HG03135 (cell line): Measurements from ENCODE around the gene BICRAL.
"Not testable (repeated sequence)": the region's sequence is repeated elsewhere in the genome, so short reads cannot be mapped to it uniquely, and the experiment has no call there.

Experiments used
- ATAC-seq: cut with Tn5 transposase; IDR thresholded peaks from one replicate; pipeline ENCODE4 v1.9.1; 2021; ENCODE audit warnings: mild to moderate bottlenecking, moderate library complexity; ENCODE audit not compliant: unreplicated experiment

Gene BICRAL, protein sequence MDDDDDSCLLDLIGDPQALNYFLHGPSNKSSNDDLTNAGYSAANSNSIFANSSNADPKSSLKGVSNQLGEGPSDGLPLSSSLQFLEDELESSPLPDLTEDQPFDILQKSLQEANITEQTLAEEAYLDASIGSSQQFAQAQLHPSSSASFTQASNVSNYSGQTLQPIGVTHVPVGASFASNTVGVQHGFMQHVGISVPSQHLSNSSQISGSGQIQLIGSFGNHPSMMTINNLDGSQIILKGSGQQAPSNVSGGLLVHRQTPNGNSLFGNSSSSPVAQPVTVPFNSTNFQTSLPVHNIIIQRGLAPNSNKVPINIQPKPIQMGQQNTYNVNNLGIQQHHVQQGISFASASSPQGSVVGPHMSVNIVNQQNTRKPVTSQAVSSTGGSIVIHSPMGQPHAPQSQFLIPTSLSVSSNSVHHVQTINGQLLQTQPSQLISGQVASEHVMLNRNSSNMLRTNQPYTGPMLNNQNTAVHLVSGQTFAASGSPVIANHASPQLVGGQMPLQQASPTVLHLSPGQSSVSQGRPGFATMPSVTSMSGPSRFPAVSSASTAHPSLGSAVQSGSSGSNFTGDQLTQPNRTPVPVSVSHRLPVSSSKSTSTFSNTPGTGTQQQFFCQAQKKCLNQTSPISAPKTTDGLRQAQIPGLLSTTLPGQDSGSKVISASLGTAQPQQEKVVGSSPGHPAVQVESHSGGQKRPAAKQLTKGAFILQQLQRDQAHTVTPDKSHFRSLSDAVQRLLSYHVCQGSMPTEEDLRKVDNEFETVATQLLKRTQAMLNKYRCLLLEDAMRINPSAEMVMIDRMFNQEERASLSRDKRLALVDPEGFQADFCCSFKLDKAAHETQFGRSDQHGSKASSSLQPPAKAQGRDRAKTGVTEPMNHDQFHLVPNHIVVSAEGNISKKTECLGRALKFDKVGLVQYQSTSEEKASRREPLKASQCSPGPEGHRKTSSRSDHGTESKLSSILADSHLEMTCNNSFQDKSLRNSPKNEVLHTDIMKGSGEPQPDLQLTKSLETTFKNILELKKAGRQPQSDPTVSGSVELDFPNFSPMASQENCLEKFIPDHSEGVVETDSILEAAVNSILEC

DNA sequence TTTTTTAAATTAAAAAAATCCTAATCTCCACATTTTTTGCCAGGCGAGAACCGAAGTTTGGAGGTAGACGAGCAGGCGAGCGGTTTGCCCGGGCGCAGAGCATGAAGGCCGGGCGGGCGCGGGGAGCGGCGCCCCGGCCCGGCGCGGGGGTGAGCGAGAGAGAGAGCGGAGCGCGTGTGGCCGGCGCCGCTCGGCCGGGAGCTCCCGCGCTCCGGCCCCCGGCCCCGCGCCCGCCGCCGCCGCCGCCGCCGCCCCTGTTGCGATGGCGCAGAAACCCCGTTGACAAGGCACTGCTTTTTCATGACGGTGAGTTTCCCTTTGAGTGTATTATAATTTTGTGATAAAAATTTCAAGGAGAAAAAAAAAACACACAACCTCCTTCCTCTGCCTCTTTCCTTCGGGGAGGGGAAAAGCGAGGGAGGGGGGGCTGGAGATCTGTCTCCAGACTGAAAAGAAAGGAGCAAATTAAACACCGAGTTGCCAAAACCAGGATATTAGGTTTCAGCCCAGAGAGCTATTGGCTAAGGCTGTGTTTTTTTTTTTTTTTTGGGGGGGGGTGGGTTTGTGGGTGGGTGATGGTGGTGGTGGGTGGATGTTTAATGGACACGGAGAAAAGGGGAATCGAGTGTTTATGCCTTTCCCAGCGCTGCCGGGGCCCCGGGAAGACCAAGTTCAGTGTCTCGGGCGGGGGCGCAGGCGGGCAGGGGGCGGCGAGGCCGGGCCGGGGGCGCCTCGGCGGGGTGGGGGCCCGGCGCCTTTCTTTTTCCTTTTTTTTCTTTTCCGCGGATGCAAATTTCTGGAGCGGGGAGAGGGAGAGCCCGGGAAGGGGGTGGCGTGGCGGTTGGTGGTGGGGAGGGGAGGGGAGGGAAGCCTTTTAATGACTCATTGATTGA is at the start of gene BICRAL:
TSS of gene BICRAL (plus strand) at position 257 of the 893 bp plus-strand sequence. CDS start 39,971 bp downstream, outside the sequence.
- ATAC-seq: no peak

DNA sequence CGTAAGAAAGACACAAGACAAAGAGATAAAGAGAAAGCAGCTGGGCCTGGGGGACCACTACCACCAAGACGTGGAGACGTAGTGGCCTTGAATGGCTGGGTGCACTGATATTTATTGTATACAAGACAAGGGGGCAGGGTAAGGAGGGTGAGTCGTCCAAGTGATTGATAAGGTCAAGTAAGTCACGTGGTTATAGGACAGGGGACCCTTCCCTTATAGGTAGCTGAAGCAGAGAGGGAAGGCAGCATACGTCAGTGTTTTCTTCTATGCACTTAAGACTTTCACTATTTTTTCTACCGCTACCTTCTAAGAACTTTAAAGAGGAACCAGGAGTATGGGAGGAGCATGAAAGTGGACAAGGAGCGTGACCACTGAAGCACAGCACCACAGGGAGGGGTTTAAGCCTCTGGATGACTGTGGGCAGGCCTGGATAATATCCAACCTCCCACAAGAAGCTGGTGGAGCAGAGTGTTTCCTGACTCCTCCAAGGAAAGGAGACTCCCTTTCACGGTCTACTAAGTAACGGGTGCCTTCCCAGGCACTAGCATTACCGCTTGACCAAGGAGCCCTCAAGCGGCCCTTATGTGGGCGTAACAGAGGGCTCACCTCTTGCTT is 47.9 kb upstream of the BICRAL start:
- not testable (repeated sequence) for ATAC-seq

DNA sequence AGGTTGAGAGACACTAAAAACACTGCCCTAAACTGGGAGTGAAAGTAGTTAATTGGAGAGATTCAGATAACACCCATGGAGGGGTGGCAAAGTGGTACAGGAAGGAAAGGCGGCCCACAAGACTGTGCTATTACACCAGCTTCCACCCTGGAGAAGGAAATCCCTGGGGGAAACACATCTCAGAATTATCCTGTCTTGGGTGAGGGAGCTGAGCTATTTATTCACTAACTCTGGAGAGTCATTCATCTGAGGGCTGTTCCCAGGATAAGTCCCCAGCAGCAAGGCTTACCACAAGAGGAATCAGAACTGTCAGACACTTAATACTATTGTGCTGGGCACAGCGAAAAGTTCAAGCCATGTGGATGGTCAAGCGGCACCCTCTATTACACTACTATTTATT is 45.9 kb upstream of the BICRAL start:
- no peak for ATAC-seq

- no peak for ATAC-seq
Observed at GRCh38 chr6:42740725-42741124, 41.1 kb upstream of the BICRAL start.

DNA sequence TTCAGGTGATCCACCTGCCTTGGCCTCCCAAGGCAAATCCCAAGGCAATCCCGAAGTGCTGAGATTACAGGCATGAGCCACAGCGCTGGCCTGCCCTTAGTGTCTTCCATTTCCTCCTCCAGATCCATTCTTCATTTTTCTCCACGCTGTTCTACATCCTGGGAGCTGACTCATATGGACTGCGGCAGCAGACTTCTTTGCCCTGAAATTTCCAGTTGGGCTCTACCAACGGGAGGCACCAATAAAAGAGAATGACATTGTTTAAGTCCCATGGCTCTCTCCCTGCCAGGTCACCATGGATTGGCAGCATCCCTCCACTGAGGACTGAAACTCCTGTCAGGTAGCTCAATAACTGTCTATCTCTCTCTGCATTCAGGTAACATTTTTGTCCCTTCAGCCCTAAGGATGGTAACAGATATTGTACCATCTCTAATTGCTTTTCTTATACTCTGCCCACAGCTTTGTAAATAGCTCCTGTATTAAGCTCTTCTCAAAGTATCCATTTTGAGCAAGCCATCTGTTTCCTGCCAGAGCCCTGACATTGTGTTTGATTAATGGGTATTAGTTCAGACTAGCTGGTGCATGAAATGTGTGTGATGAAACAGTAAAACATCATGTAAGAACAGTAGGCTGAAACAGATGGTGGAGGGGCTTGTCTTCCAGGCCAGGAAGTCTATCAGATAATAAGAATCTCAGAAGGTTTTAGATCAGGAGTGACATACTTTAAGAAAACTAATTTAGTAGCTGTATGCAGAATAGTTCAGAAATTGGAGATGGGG is 39.5 kb upstream of the BICRAL start:
- no peak for ATAC-seq

GRCh38 chr6:42744351-42744893 is 37.4 kb upstream of the BICRAL start:
- ATAC-seq: no peak

- no peak for ATAC-seq
Observed at GRCh38 chr6:42745083-42745639, 36.7 kb upstream of the BICRAL start.

DNA sequence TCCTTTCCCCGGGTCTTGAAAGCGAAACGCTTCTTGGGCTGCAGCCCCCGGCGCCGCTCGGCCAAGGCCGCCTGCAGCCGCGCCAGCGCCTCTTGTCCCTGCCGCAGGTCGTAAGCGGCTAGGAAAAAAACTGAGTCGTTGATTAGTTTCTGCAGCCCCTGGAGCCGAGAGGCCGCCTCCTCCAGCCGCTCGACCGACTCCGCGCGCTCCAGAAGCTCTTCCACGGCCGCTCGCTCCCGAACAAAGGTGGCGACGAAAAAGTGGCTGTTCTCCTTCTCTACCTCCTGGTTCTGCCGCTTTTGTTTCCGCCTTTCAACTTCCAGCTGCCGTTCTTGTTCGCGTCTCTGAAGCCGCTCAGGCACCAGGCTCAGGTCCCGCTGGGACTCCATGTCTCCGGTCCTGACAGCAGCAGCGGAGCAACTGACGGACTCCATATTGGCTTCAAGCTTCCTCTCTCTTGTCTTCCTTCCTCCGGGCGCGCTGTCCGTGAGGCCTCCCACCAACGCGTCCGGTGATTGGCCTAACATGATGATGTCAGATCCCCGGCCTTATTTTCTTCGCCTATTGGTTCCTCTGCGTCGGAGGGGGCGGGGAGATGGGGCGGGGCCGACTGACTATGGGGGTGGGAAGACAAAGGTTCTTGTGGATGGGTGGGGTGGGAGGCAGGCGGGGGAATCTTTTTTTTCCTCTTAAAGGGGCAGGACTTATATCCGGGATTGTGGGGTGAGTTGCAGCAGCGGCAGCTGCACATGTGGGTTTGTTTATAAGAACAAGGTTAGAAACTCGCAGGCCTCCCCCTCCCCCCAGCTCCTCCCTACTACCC is 36.0 kb upstream of the BICRAL start, which contains the start of gene TBCC:
TSS of gene TBCC (minus strand) at position 464 of the 823 bp plus-strand sequence. CDS start at position 434, 30 bp downstream.
- peak; percentile 69 for ATAC-seq

DNA sequence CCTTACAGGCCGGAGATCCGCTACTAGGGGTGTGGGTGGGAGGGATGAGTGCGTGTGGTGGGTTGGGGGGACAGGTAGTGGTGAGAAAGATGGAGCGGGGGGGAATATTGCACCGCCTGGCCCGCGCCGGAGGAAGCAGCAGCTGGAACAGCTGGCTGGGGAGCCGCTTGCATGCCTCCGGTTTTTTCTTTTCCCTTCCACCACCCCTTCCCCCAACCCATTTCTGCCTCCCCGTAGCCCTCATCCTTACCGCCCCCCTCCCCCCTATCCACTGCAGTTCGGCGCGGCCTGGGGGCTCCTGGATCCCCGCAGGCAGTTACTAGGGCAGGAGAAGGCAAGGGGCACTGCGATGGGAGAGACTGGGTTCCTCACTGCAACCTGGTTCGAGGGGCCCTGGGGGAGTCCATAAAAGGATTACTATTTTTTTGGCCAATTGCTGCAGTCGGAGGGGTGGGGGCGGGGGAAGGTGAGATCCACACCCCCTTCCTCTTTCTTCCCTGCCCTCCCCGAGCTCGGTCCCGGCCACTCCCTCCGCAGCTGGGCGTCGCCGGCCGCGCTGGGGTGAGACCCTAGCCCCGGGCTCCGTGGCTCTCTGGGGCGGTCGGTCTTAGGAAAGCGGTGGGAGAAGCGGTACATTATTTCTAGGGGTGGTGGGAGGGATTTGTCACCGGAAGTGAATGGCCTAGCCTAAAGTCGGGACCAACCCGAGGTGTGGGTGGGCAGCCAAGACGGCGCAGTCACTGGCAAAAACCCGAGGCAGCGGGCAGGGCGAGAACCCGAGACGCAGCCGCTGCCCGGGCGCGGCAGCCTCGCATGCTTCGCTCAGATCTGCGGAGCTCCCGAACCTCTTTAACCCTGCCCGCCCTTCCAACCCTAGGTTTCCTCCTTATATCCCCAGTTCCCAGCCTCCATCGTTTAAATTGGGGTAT is 35.1 kb upstream of the BICRAL start:
- ATAC-seq: peak; percentile 47

- ATAC-seq: no peak
Observed at GRCh38 chr6:42748203-42748898, 33.5 kb upstream of the BICRAL start.

GRCh38 chr6:42751055-42751454 is 30.8 kb upstream of the BICRAL start:
- ATAC-seq: no peak

DNA sequence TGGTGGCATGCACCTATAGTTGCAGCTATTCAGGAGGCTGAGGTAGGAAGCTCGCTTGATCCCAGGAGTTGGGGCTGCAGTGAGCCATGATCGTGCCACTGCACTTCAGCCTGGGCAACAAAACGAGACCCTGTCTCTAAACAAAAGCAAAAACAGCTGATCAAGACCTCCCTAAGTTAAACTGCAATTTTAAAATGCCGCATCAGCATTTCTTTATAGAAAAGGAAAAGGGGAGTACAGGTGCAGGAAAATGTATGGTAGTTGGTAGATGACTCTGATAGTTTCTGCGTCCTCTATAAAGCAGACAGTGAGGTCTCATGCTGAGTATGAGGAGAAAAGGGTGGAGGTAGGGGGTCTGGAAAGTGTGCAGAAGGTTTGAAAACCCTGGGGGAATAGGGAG is 27.1 kb upstream of the BICRAL start:
- ATAC-seq: no peak

DNA sequence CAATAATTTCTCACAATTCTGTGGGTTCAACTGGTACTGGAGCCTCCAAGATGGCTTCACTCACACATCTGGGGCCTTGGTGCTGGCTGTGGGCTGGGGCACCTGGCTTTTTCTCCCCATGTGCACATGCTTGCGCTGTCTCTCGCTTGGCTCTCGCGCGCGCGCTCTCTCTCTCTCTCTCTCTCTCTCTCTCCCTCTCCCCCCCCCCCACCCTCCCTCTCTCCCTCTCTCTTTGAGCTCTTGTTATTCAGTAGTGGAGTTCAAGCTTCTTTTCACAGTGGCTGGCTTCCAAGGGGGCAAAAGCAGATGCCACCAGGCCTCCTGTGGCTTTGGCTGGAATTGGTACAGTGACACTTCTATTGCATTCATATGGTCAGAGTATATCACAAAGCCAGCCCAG is 25.1 kb upstream of the BICRAL start:
- no peak for ATAC-seq

GRCh38 chr6:42758756-42759430 is 23.0 kb upstream of the BICRAL start:
- ATAC-seq: no peak

DNA sequence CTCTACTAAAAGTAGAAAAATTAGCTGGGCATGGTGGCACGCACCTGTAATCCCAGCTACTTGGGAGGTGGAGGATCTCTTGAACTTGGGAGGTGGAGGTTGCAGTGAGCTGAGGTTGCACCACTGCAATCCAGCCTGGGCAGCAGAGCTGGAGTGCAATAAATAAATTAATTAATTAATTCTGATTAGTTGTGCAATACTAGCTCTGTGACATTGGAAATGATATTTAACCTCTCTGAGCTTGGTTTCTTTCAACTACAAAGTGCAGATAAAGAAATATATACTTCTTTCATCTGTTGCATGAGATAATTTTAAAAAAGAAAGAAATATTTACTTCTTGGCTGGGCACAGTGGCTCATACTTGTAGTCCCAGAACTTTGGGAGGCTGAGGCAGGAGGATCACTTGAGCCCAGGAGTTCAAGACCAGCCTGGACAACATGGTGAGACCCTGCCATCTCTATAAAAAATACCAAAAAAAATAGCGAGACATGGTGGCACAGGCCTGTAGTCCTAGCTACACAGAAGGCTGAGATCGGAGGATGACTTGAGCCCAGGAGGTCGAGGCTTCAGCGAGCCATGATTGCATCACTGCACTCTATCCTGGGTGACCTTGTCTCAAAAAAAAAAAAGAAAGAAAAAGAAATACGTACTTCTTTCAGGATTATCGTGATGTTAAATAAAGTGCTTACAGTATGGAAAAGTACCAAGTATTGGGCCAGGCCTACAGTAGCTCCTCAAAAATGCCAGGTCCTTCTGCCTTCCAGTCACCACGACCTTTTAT is 20.4 kb upstream of the BICRAL start:
- no peak for ATAC-seq
